ENCODE measurements around the gene BLM.

BLM gene

GRCh38 chr15:90679959-90680358 lies 37.2 kb upstream of the BLM start:
- TF ChIP-seq CTCF (IDR thresholded peaks at IDR 0.05) (no peak), ZFX (IDR thresholded peaks at IDR 0.05; ENCODE audit: borderline replicate concordance) (no peak)
- H3K27ac ChIP-seq, result no peak overlapping the region

- TF ChIP-seq CTCF (IDR thresholded peaks at IDR 0.05) (no peak), ZFX (IDR thresholded peaks at IDR 0.05; ENCODE audit: borderline replicate concordance) (no peak)
- no peak overlapping the region for H3K27ac ChIP-seq
Measured at GRCh38 chr15:90680371-90680935, 36.7 kb upstream of the BLM start.

- no peak overlapping the region for H3K27ac ChIP-seq
- TF ChIP-seq ZFX (IDR thresholded peaks at IDR 0.05; ENCODE audit: borderline replicate concordance), result no peak
- TF ChIP-seq CTCF (IDR thresholded peaks at IDR 0.05), result no peak
Measured at GRCh38 chr15:90681056-90681455, 36.1 kb upstream of the BLM start.

GRCh38 chr15:90681480-90681879 lies 35.7 kb upstream of the BLM start:
- no peak overlapping the region for H3K27ac ChIP-seq
- TF ChIP-seq CTCF (IDR thresholded peaks at IDR 0.05), result no peak
- no peak for TF ChIP-seq ZFX (IDR thresholded peaks at IDR 0.05; ENCODE audit: borderline replicate concordance)

- TF ChIP-seq CTCF (IDR thresholded peaks at IDR 0.05), result no peak
- TF ChIP-seq ZFX (IDR thresholded peaks at IDR 0.05; ENCODE audit: borderline replicate concordance), result no peak
- H3K27ac ChIP-seq, result no peak overlapping the region
Measured at GRCh38 chr15:90683371-90683770, 33.8 kb upstream of the BLM start.

GRCh38 chr15:90683876-90684275 lies 33.3 kb upstream of the BLM start:
- TF ChIP-seq CTCF (IDR thresholded peaks at IDR 0.05), result no peak
- no peak for TF ChIP-seq ZFX (IDR thresholded peaks at IDR 0.05; ENCODE audit: borderline replicate concordance)
- no peak overlapping the region for H3K27ac ChIP-seq

GRCh38 chr15:90684281-90684680 lies 32.9 kb upstream of the BLM start:
- TF ChIP-seq CTCF (IDR thresholded peaks at IDR 0.05) (no peak), ZFX (IDR thresholded peaks at IDR 0.05; ENCODE audit: borderline replicate concordance) (no peak)
- H3K27ac ChIP-seq, result no peak overlapping the region

Measured in 22Rv1 (cell line).